ENCODE results near the gene PEX5L.

GRCh38 chr3:179868715-179869114, 168.0 kb downstream of the PEX5L start:
- TF ChIP-seq CTCF (IDR thresholded peaks at IDR 0.05) (no peak), POLR2A (IDR thresholded peaks at IDR 0.05) (no peak)

Data from heart left ventricle (tissue), 13 donors.